Measurements from ENCODE around the gene MLX. TPM values are rescaled to one million over a fixed set of nuclear protein-coding genes. Genes with fewer than 3 reads are reported as not detected.

Gene MLX
- total RNA-seq, 4 donors from 2014 or later, result 24.9 to 34.5 (median 29.3) TPM

DNA sequence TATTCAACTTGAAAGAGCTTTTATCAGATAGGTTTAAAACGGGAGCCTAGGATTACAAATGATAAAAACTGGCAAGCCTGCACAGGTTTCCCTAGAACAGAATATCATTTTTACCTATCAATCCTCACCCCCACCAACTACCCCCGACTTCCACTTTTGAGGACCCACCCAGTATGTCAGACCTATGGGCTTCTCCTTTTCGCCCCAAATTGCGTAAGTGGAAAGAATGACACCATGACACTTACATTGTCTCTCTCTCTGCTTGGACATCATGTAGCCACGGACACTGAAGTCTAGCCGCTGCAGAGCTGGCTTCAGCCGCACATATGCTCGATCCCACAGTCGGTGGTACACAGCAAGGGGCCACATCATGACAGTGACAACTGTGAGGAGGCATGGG, 18.0 kb downstream of the MLX start:
- 88% methylated on average over 9 of the region's 9 CpGs for WGBS
- peaks cover 64 to 99% (median 95%) of the 10 kb centered on the region in 4 donors for H3K36me3 ChIP-seq

DNA sequence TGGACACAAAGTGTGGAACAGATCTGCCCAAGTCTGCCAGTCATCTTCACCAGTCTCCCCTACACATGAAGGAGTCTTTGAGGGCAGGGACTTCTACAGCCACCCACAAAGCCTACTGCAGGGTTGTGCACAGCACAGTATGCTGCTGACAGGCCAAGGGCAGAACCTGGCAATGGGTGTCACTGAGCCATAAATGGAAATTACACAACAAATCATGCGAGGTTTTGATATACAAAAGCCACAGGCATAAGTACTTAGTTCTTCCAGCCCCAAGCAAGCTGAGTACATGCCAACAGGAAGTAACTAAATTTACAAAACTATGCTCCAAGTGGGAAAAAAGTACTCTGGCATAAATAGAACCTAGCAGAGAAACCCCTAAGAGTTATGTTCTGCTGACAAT, 18.5 kb downstream of the MLX start:
- intact Hi-C loops (cut with DNase I), result no loop called here
- Histone ChIP-seq H3K4me1 (peaks cover 13 to 28% (median 24%) of the 10 kb centered on the region in 4 donors), H3K27ac (replicated peaks in 1 of 4) (no peak overlapping the region), H3K4me3 (no peak overlapping the region), H3K27me3 (no peaks in the 10 kb centered on the region), H3K36me3 (peaks cover 64 to 99% (median 95%) of the 10 kb centered on the region in 4 donors), H3K9me3 (no peaks in the 10 kb centered on the region)
- 69% methylated on average over 1 of the region's 1 CpG for WGBS
- TF ChIP-seq POLR2A (IDR thresholded peaks at IDR 0.05; ENCODE audit: low read depth) (no peak), EP300 (IDR thresholded peaks at IDR 0.05) (no peak), POLR2AphosphoS5 (IDR thresholded peaks at IDR 0.05) (no peak)
- TF ChIP-seq, protein P1, sequence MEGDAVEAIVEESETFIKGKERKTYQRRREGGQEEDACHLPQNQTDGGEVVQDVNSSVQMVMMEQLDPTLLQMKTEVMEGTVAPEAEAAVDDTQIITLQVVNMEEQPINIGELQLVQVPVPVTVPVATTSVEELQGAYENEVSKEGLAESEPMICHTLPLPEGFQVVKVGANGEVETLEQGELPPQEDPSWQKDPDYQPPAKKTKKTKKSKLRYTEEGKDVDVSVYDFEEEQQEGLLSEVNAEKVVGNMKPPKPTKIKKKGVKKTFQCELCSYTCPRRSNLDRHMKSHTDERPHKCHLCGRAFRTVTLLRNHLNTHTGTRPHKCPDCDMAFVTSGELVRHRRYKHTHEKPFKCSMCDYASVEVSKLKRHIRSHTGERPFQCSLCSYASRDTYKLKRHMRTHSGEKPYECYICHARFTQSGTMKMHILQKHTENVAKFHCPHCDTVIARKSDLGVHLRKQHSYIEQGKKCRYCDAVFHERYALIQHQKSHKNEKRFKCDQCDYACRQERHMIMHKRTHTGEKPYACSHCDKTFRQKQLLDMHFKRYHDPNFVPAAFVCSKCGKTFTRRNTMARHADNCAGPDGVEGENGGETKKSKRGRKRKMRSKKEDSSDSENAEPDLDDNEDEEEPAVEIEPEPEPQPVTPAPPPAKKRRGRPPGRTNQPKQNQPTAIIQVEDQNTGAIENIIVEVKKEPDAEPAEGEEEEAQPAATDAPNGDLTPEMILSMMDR (IDR thresholded peaks at IDR 0.05), result no peak
- DNase-seq (ENCODE audit: extremely low spot score), result no peak

More for the DNA sequence above, 18.0 kb downstream of the MLX start:
- no peaks in the 10 kb centered on the region for H3K9me3 ChIP-seq
- intact Hi-C loops (cut with DNase I), result no loop called here
- H3K27ac ChIP-seq (replicated peaks in 1 of 4), result no peak overlapping the region
- no peaks in the 10 kb centered on the region for H3K27me3 ChIP-seq
- no peak for DNase-seq (ENCODE audit: extremely low spot score)
- TF ChIP-seq EP300 (IDR thresholded peaks at IDR 0.05) (no peak), POLR2A (IDR thresholded peaks at IDR 0.05; ENCODE audit: low read depth) (no peak), POLR2AphosphoS5 (IDR thresholded peaks at IDR 0.05) (no peak)
- TF ChIP-seq, protein P1 (IDR thresholded peaks at IDR 0.05), result no peak
- no peak overlapping the region for H3K4me3 ChIP-seq
- H3K4me1 ChIP-seq, result peaks cover 13 to 28% (median 24%) of the 10 kb centered on the region in 4 donors

DNA sequence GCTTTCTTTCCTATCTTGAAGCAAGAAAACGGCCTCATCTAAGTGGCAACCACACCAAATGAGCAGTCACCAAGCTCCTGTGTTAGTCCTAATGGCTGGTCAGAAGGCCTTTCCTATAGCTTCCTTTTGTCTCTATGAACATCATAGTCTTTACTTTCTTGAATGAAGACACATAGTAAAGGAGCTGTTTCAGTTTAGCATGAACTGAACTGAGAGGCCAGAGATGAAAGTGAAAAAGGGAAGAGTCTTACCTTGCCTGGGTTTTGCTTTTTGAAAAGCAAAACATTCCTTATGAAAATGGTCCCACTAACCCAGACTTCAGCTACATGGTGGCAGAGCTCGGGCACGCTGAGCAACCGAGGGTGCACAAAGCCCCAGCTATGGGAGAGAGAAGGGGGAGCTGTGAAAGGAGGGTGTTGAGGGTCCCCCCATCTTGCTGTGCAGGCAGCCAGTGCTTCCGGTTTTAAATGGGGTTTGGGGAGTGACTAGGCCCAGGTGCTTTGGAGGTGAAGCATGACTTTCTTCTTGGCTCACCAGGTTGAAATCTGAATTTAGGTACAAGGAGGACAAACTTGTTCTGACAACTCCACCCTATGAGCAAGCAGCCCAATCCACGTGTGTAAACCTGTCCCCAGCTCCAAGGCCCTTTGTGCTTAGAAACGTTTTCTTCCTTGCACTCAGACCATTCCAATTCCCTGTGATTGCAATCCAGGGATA, 19.8 kb downstream of the MLX start:
- H3K36me3 ChIP-seq, result peaks cover 67 to 100% (median 95%) of the 10 kb centered on the region in 4 donors
- H3K4me1 ChIP-seq, result peaks cover 13 to 31% (median 24%) of the 10 kb centered on the region in 4 donors
- no peak for TF ChIP-seq POLR2A (IDR thresholded peaks at IDR 0.05; ENCODE audit: low read depth)
- TF ChIP-seq, protein P1 (IDR thresholded peaks at IDR 0.05), result no peak
- TF ChIP-seq POLR2AphosphoS5 (IDR thresholded peaks at IDR 0.05), result no peak
- TF ChIP-seq EP300 (IDR thresholded peaks at IDR 0.05), result no peak
- no peaks in the 10 kb centered on the region for H3K27me3 ChIP-seq
- DNase-seq (ENCODE audit: extremely low spot score), result no peak
- 79% methylated on average over 7 of the region's 7 CpGs for WGBS
- H3K9me3 ChIP-seq, result no peaks in the 10 kb centered on the region
- H3K27ac ChIP-seq (replicated peaks in 1 of 4), result peak overlapping the region; percentile 9 to 57 (median 24)
- intact Hi-C loops (cut with DNase I), result no loop called here
- no peak overlapping the region for H3K4me3 ChIP-seq

DNA sequence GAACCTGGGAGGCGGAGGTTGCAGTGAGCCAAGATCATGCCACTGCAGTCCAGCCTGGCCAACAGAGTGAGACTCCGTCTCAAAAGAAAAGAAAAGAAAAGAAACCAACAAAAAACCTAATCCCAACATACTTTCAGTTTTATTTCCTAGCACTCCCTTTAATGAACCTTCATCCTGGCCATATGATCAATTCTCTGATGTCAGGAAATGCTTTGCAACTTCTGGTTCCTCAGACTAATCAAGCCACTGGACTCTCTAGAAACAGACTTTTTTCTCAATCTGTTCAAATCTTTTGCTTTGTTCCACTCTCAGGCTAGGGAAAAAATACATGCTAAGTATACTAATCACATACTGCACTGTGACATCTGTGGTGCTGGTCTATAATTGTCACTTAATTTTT, 24.0 kb downstream of the MLX start:
- WGBS, result 88% methylated on average over 2 of the region's 2 CpGs

More for the DNA sequence above, 24.0 kb downstream of the MLX start:
- peaks cover 13 to 40% (median 22%) of the 10 kb centered on the region in 4 donors for H3K4me1 ChIP-seq
- H3K27me3 ChIP-seq, result no peaks in the 10 kb centered on the region
- H3K27ac ChIP-seq (replicated peaks in 1 of 4), result no peak overlapping the region
- H3K36me3 ChIP-seq, result peaks cover 28 to 73% (median 64%) of the 10 kb centered on the region in 4 donors
- TF ChIP-seq, protein P1 (IDR thresholded peaks at IDR 0.05), result no peak
- TF ChIP-seq EP300 (IDR thresholded peaks at IDR 0.05) (no peak), POLR2AphosphoS5 (IDR thresholded peaks at IDR 0.05) (no peak), POLR2A (IDR thresholded peaks at IDR 0.05; ENCODE audit: low read depth) (no peak)
- no peak overlapping the region for H3K4me3 ChIP-seq
- DNase-seq (ENCODE audit: extremely low spot score), result no peak
- H3K9me3 ChIP-seq, result no peaks in the 10 kb centered on the region
- intact Hi-C loops (cut with DNase I), result no loop called here
